ENCODE results near the gene RAB11FIP4.

DNA sequence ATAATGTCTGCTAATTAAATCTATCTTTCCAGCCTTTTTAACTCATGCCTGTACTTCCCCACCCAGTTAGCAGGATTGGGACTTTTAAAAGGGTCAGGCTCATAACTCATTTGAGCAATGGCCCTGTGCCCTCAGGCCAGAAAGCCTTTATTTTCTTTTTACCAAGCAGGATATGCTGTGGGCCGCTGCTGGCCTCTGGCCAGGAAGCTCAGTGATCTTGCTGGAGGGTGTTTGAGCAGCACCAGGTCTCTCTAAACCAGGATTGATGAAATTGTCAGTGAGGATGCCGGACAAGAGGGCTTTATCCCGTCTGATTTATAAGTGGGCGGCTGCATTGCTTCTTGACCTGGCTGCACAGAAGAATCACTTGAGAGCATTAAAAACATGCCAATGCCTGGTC is 187.8 kb downstream of the RAB11FIP4 start:
- TF ChIP-seq TAF1 (IDR thresholded peaks at IDR 0.05; ENCODE audit: borderline replicate concordance, insufficient read depth, low read length), result no peak
- no peak for TF ChIP-seq POLR2AphosphoS5 (IDR thresholded peaks at IDR 0.05; ENCODE audit: low read depth, low read length)

All from PFSK-1 (cell line).